Fibroblast of peridontal ligament (primary cell): ENCODE data around the gene RS1.

ENCODE experiments used
- DNase-seq: peaks from one replicate; pipeline ENCODE4 v3.0.0-alpha.2; 2010; ENCODE audit errors: extremely low read depth

The RS1 gene

DNA sequence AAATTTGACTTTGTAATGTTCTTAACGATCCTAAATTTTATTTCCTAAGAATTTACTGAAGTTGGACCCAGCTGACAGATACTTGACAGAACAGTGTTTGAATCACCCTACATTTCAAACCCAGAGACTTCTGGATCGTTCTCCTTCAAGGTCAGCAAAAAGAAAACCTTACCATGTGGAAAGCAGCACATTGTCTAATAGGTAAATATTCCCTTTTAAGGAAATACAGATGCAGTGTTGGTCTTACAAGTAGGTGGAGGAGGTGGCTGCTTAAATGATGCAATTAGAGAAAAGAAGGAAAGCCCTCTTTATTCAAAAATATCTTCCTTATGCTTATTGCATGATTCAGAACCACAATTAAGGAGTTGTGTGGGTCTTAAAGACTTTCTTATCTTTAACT, 73.5 kb downstream of the RS1 start:
- DNase-seq, result no peak

- DNase-seq, result no peak
Measured at GRCh38 chrX:18596096-18596495, 75.8 kb downstream of the RS1 start.

- DNase-seq, result no peak
Measured at GRCh38 chrX:18594079-18594478, 77.8 kb downstream of the RS1 start.

DNA sequence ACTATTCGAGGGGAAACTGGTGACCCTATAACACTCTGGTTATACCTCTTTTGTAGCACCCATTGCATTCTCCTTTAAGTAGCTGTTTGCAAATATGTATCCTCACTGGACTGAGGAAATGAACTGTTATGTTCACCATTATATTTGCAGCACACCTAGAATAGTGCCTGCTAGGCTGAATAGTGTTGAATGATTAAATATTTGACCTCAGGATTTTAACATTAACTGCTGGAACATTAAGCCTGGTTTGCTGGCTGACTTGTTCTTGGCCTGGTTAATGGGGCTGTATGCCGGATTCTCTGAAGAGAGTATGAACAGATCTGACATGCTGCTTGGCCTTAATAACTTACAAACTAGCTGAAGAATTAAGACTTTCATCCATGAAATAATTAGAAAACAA, 80.1 kb downstream of the RS1 start:
- no peak for DNase-seq
